ENCODE data around the gene ZHX3. TPM values are rescaled to one million over a fixed set of nuclear protein-coding genes. Genes with fewer than 3 reads are reported as not detected.

The ZHX3 gene
- polyA plus RNA-seq, 3 donors: 0.58 to 3.2 (median 1.1) TPM

- peaks cover 12 to 28% of the 10 kb centered on the region in 2 donors for H3K36me3 Mint-ChIP-seq
- no peaks in the 10 kb centered on the region for H3K9me3 ChIP-seq (replicated peaks in 1 of 2; ENCODE audit: control insufficient read depth in 1 of 2, insufficient read depth in 1 of 2, low read length in 2 of 2)
- 75% methylated on average over 2 of the region's 2 CpGs for WGBS (ENCODE audit: insufficient coverage)
- no peak for DNase-seq
- H3K36me3 ChIP-seq (replicated peaks in 1 of 2; ENCODE audit: control insufficient read depth in 1 of 2, insufficient read depth in 2 of 2, low read length in 2 of 2): peaks cover 0 to 7% of the 10 kb centered on the region in 2 donors
- H3K4me2 ChIP-seq (replicated peaks; ENCODE audit: extremely low read depth, low read length, poor library complexity, severe bottlenecking): no peak overlapping the region
- H3K4me3 Mint-ChIP-seq: no peak overlapping the region
- intact Hi-C loops (cut with micrococcal nuclease): no loop called here
- TF ChIP-seq CTCF (IDR thresholded peaks at IDR 0.05): no peak
- no peak overlapping the region for H3K27ac ChIP-seq (ENCODE audit: low read depth in 1 of 2, low read length in 2 of 2)
- no peak overlapping the region for H3K27ac Mint-ChIP-seq
- H3K79me2 ChIP-seq (ENCODE audit: insufficient read depth, low read length): no peaks in the 10 kb centered on the region
- peaks cover 0 to 6% (median 5%) of the 10 kb centered on the region in 3 donors for H3K27me3 Mint-ChIP-seq (ENCODE audit: low read depth in 3 of 3)
- no peak overlapping the region for H3K4me3 ChIP-seq (replicated peaks in 1 of 3; ENCODE audit: low read depth in 2 of 3, low read length in 3 of 3)
- H3K9me3 Mint-ChIP-seq: peaks cover 0 to 3% (median under 1%) of the 10 kb centered on the region in 7 donors
- no peak overlapping the region for H2AFZ ChIP-seq (ENCODE audit: insufficient read depth, low read depth, low read length, poor library complexity, severe bottlenecking)
- H4K20me1 ChIP-seq (ENCODE audit: insufficient read depth, low read length): no peaks in the 10 kb centered on the region
- no peaks in the 10 kb centered on the region for H3K4me1 ChIP-seq (ENCODE audit: control insufficient read depth in 1 of 2, insufficient read depth in 2 of 2, low read length in 2 of 2)
- no peaks in the 10 kb centered on the region for H3K27me3 ChIP-seq (ENCODE audit: control insufficient read depth in 2 of 2, insufficient read depth in 2 of 2, low read length in 2 of 2)
- no peaks in the 10 kb centered on the region for H3K4me1 Mint-ChIP-seq
- H3K9ac ChIP-seq (ENCODE audit: insufficient read depth, low read length, poor library complexity, severe bottlenecking): no peak overlapping the region
Observed at GRCh38 chr20:41183831-41184230, 133.7 kb downstream of the ZHX3 start.

GRCh38 chr20:41183391-41183790 lies 134.1 kb downstream of the ZHX3 start:
- Histone ChIP-seq H3K9me3 (replicated peaks in 1 of 2; ENCODE audit: control insufficient read depth in 1 of 2, insufficient read depth in 1 of 2, low read length in 2 of 2) (no peaks in the 10 kb centered on the region), H3K4me1 (ENCODE audit: control insufficient read depth in 1 of 2, insufficient read depth in 2 of 2, low read length in 2 of 2) (no peaks in the 10 kb centered on the region), H4K20me1 (ENCODE audit: insufficient read depth, low read length) (no peaks in the 10 kb centered on the region), H3K4me2 (replicated peaks; ENCODE audit: extremely low read depth, low read length, poor library complexity, severe bottlenecking) (no peak overlapping the region), H3K9ac (ENCODE audit: insufficient read depth, low read length, poor library complexity, severe bottlenecking) (no peak overlapping the region), H3K4me3 (replicated peaks in 1 of 3; ENCODE audit: low read depth in 2 of 3, low read length in 3 of 3) (no peak overlapping the region), H3K79me2 (ENCODE audit: insufficient read depth, low read length) (no peaks in the 10 kb centered on the region), H2AFZ (ENCODE audit: insufficient read depth, low read depth, low read length, poor library complexity, severe bottlenecking) (no peak overlapping the region), H3K36me3 (replicated peaks in 1 of 2; ENCODE audit: control insufficient read depth in 1 of 2, insufficient read depth in 2 of 2, low read length in 2 of 2) (peaks cover 0 to 7% of the 10 kb centered on the region in 2 donors), H3K27ac (ENCODE audit: low read depth in 1 of 2, low read length in 2 of 2) (no peak overlapping the region), H3K27me3 (ENCODE audit: control insufficient read depth in 2 of 2, insufficient read depth in 2 of 2, low read length in 2 of 2) (no peaks in the 10 kb centered on the region)
- intact Hi-C loops (cut with micrococcal nuclease): no loop called here
- Mint-ChIP-seq H3K9me3 (peaks cover 0 to 3% (median 0%) of the 10 kb centered on the region in 7 donors), H3K4me1 (no peaks in the 10 kb centered on the region), H3K27me3 (ENCODE audit: low read depth in 3 of 3) (peaks cover 0 to 6% (median 5%) of the 10 kb centered on the region in 3 donors), H3K36me3 (peaks cover 12 to 31% of the 10 kb centered on the region in 2 donors), H3K4me3 (no peak overlapping the region), H3K27ac (no peak overlapping the region)
- 100% methylated on average over 4 of the region's 6 CpGs for WGBS (ENCODE audit: insufficient coverage)
- no peak for TF ChIP-seq CTCF (IDR thresholded peaks at IDR 0.05)
- no peak for DNase-seq

All from CD14-positive monocyte (primary cell).